ENCODE data around the gene PLEKHD1.
A peak's percentile ranks its signal among the peaks of the same experiment; 100 is the strongest.

The PLEKHD1 gene

GRCh38 chr14:69574263-69574953, 89.9 kb downstream of the PLEKHD1 start, which contains the start of gene CCDC177:
Gene CCDC177 (minus strand): TSS chr14:69574871. CDS start chr14:69573622, 1,249 bp downstream.
- Histone ChIP-seq H3K9me3 (ENCODE audit: control insufficient read depth in 1 of 2, low read length in 2 of 2) (no peaks in the 10 kb centered on the region), H3K36me3 (ENCODE audit: control insufficient read depth in 1 of 2, insufficient read depth in 2 of 2, low read length in 2 of 2) (no peaks in the 10 kb centered on the region), H3K27me3 (ENCODE audit: control insufficient read depth in 1 of 2, insufficient read depth in 2 of 2, low read length in 2 of 2) (peaks cover 43 to 47% of the 10 kb centered on the region in 2 donors), H3K9ac (ENCODE audit: low read depth in 1 of 2, low read length in 2 of 2) (no peak within 1 kb of the TSS), H3K4me3 (ENCODE audit: low read depth in 1 of 2, low read length in 2 of 2) (peak within 1 kb of the TSS in 1 of 2 donors; percentile 48), H3K27ac (ENCODE audit: low read depth, low read length) (no peak within 1 kb of the TSS), H3K4me1 (ENCODE audit: control insufficient read depth in 1 of 2, insufficient read depth in 2 of 2, low read length in 2 of 2) (peaks cover 2 to 16% of the 10 kb centered on the region in 2 donors)

- Histone ChIP-seq H3K4me3 (ENCODE audit: low read depth in 1 of 2, low read length in 2 of 2) (no peak overlapping the region), H3K27me3 (ENCODE audit: control insufficient read depth in 1 of 2, insufficient read depth in 2 of 2, low read length in 2 of 2) (peaks cover 39 to 46% of the 10 kb centered on the region in 2 donors), H3K4me1 (ENCODE audit: control insufficient read depth in 1 of 2, insufficient read depth in 2 of 2, low read length in 2 of 2) (peaks cover 7 to 20% of the 10 kb centered on the region in 2 donors), H3K9ac (ENCODE audit: low read depth in 1 of 2, low read length in 2 of 2) (no peak overlapping the region), H3K27ac (ENCODE audit: low read depth, low read length) (no peak overlapping the region), H3K9me3 (ENCODE audit: control insufficient read depth in 1 of 2, low read length in 2 of 2) (no peaks in the 10 kb centered on the region), H3K36me3 (ENCODE audit: control insufficient read depth in 1 of 2, insufficient read depth in 2 of 2, low read length in 2 of 2) (no peaks in the 10 kb centered on the region)
Observed at GRCh38 chr14:69574954-69575295, 90.4 kb downstream of the PLEKHD1 start.

GRCh38 chr14:69579476-69579875, 94.9 kb downstream of the PLEKHD1 start:
- H3K9me3 ChIP-seq (ENCODE audit: control insufficient read depth in 1 of 2, low read length in 2 of 2) = no peaks in the 10 kb centered on the region
- no peaks in the 10 kb centered on the region for H3K36me3 ChIP-seq (ENCODE audit: control insufficient read depth in 1 of 2, insufficient read depth in 2 of 2, low read length in 2 of 2)
- no peak overlapping the region for H3K27ac ChIP-seq (ENCODE audit: low read depth, low read length)
- H3K4me3 ChIP-seq (ENCODE audit: low read depth in 1 of 2, low read length in 2 of 2) = no peak overlapping the region
- H3K27me3 ChIP-seq (ENCODE audit: control insufficient read depth in 1 of 2, insufficient read depth in 2 of 2, low read length in 2 of 2) = peaks cover 9 to 10% of the 10 kb centered on the region in 2 donors
- H3K4me1 ChIP-seq (ENCODE audit: control insufficient read depth in 1 of 2, insufficient read depth in 2 of 2, low read length in 2 of 2) = peaks cover 11 to 12% of the 10 kb centered on the region in 2 donors
- H3K9ac ChIP-seq (ENCODE audit: low read depth in 1 of 2, low read length in 2 of 2) = no peak overlapping the region

GRCh38 chr14:69580009-69580577, 95.6 kb downstream of the PLEKHD1 start:
- no peak overlapping the region for H3K9ac ChIP-seq (ENCODE audit: low read depth in 1 of 2, low read length in 2 of 2)
- peaks cover 7% of the 10 kb centered on the region in 2 donors for H3K27me3 ChIP-seq (ENCODE audit: control insufficient read depth in 1 of 2, insufficient read depth in 2 of 2, low read length in 2 of 2)
- H3K27ac ChIP-seq (ENCODE audit: low read depth, low read length) = no peak overlapping the region
- H3K4me1 ChIP-seq (ENCODE audit: control insufficient read depth in 1 of 2, insufficient read depth in 2 of 2, low read length in 2 of 2) = peaks cover 9 to 12% of the 10 kb centered on the region in 2 donors
- no peaks in the 10 kb centered on the region for H3K9me3 ChIP-seq (ENCODE audit: control insufficient read depth in 1 of 2, low read length in 2 of 2)
- H3K4me3 ChIP-seq (ENCODE audit: low read depth in 1 of 2, low read length in 2 of 2) = no peak overlapping the region
- no peaks in the 10 kb centered on the region for H3K36me3 ChIP-seq (ENCODE audit: control insufficient read depth in 1 of 2, insufficient read depth in 2 of 2, low read length in 2 of 2)
